Measurements from ENCODE around the gene NCLN. TPM values are rescaled to one million over a fixed set of nuclear protein-coding genes. Genes with fewer than 3 reads are reported as not detected.
"Not testable (repeated sequence)": the region's sequence is repeated elsewhere in the genome, so short reads cannot be mapped to it uniquely, and the experiment has no call there.

NCLN gene
- total RNA-seq, 1 experiment from 2014 or later: 31.4 TPM

DNA sequence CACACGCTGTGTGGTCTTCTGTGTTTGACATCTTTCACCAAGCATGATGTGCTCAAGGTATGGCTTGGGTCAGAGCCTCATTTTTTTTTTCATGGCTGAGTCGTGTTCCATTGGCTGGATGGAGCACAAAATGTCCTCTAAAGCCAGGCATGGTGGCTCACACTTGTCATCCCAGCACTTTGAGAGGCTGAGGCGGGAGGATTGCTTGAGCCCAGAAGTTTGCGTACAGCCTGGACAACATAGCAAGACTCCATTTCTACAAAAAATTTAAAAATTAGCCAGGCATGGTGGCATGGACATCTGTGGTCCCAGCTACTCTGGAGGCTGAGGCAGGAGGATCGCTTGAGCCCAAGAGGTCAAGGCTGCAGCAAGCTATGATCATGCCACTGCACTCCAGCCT lies 35.8 kb downstream of the NCLN start:
- DNase-seq (ENCODE audit: extremely low read depth, low read depth): not testable (repeated sequence)

DNA sequence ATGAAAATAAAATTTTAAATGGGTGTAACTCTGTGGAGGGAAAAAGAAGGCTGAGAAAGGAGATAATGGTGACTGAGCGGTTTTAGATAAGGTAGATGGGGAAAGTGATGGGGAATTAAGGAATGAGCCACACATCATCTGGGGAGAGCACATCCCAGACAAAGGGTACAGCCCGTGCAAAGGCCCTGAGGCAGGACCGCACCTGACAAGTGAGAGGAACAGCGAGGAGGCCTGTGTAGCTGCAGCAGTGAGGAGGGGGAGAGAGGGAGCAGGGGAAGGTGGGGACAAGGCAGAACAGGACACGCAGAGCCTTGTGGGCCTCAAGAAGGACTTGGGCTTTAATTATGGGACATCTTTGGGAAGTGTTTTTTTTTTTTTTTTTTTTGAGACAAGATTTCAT lies 37.0 kb downstream of the NCLN start:
- DNase-seq (ENCODE audit: extremely low read depth, low read depth): no peak

DNA sequence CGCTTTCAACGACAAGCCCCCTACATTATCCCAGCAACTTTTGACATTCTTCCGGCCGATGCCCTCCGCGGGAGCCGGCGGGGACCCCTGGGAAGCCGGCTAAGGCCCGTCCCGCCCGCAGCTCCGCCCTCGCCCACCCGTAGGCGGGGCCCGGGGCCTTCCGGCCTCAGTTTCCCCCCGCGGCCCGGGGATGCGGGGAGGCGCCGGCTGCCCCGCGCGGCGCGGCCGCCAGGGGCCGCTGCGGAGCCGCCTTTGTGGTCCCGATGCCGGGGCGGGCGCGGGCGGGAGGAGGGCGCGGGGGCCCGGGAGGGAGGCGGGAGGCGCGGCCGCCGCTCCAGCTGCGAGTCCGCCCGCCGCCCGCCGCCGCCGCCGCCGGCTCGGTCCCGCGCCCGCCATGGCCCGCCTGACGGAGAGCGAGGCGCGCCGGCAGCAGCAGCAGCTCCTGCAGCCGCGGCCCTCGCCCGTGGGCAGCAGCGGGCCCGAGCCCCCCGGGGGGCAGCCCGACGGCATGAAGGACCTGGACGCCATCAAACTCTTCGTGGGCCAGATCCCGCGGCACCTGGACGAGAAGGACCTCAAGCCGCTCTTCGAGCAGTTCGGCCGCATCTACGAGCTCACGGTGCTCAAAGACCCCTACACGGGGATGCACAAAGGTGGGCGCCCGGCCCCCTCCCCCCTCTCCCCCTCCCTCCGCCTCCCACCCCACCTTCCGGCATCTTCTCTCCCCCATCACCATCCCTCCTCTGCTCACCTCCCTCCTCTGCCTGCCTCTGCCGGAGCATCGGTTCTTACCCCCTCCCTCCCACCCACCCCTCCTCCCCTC lies 38.8 kb downstream of the NCLN start, which contains the start of gene CELF5:
TSS of gene CELF5 (plus strand) at position 316 of the 823 bp plus-strand sequence. CDS start at position 395, 79 bp downstream.
- DNase-seq (ENCODE audit: extremely low read depth, low read depth): peak; percentile 21

DNA sequence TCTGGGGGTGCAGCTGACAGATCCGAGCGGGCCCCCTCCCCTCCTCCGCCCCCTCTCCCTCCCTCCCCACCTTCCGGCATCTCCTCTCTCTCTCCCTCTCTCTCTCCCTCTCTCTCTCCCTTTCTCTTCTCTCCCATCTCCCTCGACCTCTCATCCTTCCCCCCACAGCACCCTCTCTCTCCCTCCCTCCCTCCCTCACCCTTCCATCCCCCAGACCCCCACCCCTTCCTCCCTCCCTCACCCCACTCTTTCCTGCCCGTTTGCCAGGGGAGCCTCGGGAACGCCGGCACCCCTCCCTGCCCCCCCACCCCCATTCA lies 39.4 kb downstream of the NCLN start:
- DNase-seq (ENCODE audit: extremely low read depth, low read depth): no peak

DNA sequence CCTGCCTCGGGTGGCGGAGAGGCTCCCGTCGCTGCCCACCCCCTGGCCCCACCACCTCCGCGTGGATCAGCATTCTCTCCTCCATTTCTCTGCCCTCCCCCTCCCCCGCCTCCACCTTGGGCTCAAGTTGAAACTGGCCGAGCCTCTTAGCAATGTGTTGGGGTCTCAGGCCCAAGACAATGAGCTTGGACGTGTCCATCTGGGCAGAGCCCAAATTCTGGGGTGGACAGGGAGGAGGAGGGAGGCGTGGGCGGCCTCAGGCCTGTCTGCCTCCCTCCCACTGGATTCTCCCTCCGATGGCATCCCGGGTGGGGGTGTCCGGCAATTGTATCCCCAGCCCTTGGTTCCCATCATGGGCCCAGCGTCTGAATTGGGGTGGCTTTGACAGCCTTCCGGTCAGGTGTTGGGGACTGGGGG lies 40.0 kb downstream of the NCLN start:
- DNase-seq (ENCODE audit: extremely low read depth, low read depth): no peak

DNA sequence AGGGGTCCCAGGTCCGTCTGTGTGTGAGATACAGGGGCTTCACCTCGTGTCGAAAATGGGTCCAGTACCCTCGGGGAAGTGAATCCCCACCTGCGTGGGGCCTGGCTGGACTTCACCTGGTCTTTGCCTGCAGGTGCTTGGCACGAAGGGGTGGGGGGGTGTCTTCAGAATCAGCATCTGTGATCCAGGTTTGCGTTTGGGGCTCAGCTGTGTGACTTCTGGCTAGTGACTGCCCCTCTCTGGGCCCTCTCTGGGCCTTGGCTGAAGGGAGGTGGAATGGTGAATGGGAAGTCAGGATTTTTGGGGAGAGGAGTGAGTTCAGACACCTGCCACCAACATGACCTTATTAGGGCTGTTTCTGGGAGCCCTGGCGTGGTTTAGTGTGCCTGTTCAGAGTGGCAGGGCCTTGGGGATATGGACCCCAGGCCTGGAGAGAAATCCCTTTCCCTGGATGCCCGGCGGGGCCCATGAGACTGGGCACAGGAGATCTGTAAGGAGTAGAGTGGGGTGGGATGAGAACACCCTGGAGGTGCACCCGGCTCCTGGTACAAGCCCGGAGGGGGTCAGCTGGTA lies 41.4 kb downstream of the NCLN start:
- no peak for DNase-seq (ENCODE audit: extremely low read depth, low read depth)

DNA sequence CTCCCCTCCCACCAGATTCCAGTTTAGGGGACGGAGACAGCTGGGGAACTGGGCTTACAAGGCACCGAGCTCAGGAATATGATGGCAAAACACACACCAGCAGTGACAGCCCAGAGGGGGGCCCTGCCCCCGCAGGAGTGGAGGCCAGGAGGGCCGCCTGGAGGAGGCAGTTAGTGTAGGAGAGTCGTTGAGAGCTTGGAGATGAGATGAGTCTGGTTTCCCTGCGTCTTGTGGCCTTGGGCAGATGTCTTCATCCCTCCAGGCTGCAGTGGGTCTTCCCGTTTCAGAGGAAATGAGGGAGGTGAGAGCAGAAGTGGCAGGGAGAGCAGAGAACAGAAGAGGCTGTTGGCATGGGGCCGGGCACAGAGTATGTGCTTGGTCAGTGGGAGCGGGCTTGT lies 43.6 kb downstream of the NCLN start:
- DNase-seq (ENCODE audit: extremely low read depth, low read depth): no peak

DNA sequence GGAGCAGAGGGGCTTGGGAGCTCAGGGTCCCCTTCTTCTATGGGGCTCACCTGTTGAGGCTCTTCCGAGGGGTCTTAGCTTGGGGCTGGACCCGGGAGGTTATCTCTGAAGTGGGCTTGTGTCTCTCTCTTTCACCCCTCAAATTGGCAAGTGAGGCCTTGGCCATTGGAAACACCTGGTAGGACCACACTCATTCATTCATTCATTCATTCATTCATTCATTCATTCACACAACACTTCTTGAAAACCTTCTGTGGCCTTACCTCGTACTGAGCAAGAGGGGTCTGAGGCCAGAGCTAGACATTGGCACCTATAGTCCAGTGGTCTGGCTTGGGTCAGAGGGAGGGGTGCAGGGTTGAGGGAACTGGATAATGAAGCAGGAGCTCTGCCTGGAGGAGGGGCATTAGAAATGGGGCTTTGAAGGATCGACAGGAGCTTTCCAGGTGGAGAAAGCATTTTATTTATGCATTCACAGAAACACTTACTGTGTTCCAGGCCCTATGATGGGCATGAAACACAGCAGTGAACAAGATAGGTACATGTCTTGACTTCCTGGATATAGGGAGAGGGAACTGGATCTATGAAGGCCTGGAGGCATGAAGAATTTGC lies 44.3 kb downstream of the NCLN start:
- DNase-seq (ENCODE audit: extremely low read depth, low read depth): no peak

DNA sequence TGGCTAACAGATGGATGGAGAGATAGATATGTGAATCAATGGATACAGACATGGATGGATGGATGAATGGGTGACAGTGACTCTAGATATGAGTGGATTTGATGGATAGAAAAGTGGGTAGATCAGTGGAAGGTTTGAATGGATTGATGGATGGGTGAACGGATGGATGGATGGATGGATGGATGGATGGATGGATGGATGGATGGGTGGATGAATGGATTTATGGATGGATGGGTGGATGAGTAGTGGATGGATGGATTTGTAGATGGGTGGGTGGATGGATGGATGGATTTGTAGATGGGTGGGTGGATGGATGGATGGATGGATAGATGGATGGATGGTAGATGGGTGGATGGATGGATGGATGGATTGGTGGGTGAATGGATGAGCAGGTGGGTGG lies 45.6 kb downstream of the NCLN start:
- no peak for DNase-seq (ENCODE audit: extremely low read depth, low read depth)

DNA sequence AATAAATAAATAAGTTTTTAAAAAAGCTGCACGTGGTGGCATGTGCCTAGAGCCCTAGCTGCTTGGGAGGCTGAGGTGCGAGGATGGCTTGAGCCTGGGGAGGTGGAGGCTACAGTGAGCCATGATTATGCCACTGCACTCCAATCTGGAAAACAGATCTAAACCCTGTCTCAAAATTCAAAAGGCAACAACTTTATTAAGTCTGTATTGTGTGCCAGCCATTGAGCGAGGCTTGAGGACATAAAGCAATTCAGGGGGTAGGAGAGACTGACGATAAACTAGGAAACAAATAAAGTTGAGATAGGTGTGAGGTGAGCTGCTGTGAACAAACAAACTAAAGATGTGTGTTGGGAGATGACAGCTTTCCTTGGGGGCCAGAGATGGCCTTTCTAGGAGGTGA lies 47.4 kb downstream of the NCLN start:
- no peak for DNase-seq (ENCODE audit: extremely low read depth, low read depth)

DNA sequence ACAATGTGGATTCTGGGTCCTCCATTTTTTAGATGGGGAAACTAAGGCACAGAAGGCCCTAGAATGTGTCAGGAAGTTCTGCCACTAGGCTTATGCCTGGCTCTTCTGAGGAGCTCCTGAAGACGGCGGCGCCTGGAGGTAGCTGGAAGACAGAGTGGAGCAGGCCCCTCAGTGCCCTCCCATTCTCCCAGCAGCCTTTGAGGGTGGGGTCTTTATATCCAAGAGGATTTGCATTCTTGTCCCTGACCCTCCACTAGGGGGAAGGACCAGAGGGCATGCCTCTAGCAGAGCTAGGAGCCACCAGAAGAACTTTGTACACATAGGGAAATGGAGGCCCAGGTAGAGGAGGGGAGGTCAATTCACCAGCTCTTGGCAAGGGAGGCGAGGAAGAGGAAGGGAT lies 48.1 kb downstream of the NCLN start:
- no peak for DNase-seq (ENCODE audit: extremely low read depth, low read depth)

DNA sequence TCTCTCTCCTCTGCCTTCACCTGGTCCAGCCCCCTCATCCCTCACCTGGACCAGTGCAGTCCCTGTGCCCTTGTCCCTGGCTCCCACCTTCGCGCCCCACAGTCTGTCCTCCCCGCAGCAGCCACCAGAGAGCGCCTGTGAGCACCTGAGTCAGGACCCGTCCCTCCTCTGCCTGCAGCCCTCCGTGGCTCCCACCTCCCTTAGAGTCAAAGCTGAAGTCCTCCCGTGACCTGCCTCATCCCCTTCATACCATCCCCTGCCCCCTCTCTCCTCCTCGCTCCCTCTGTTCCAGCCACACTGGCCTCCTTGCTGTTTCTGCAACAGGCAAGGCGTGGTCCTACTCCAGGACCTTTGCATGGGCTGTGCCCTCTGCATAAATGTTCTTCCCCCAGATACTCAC lies 49.1 kb downstream of the NCLN start:
- DNase-seq (ENCODE audit: extremely low read depth, low read depth): no peak

DNA sequence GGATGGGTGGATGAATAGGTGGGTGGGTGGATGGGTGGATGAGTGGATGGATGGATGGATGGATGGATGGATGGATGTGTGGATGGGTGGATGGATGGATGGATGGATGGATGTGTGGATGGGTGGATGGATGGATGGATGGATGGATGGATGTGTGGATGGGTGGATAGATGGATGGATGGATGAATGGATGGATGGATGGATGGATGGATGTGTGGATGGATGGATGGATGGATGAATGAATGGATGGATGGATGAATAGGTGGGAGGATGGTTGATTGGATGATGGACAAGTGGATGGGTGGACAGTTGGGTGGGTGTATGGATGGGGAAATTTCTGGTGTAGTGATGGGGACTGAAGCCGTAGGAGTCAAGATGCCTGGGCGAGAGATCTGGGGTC lies 49.9 kb downstream of the NCLN start:
- not testable (repeated sequence) for DNase-seq (ENCODE audit: extremely low read depth, low read depth)

DNA sequence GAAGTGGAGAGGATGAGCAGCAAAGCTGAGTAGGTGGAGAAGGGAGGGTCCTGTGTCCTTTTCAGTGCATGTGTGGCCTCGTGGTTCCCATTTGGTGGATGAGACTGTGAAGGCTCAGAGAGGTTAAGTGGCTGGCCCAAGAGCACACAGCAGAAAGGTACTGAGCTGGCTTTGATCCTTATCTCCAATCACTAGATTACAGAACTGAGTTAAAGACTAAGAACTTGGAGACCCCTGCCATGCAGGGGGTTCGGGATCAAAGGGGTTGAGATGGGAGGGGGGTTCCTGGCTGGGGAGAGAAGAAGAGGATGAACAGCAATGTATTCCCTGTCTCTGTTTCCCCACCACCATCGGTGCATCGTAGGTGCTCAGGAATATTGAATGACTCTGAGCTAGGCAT lies 50.5 kb downstream of the NCLN start:
- no peak for DNase-seq (ENCODE audit: extremely low read depth, low read depth)

DNA sequence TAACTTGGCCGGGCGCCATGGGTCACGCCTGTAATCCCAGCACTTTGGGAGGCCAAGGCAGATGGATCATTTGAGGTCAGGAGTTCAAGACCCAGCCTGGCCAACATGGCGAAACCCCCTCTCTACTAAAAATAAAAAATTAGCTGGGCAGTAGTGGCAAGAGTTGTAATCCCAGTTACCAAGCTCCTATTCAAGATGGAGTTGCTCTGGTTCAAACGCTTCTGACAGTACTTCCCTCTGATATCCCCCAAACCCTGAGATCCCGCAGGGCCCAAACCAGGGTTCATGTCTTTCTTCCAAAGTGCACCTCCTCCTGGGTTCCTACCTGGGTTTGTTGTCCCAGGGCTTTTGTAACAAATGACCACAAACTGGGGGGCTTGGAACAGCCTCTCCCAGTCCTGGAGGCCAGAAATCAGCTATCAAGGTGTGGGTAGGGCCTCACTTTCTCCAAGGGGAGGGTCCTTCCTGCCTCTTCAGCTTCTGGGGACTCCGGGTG lies 52.4 kb downstream of the NCLN start:
- DNase-seq (ENCODE audit: extremely low read depth, low read depth): no peak

DNA sequence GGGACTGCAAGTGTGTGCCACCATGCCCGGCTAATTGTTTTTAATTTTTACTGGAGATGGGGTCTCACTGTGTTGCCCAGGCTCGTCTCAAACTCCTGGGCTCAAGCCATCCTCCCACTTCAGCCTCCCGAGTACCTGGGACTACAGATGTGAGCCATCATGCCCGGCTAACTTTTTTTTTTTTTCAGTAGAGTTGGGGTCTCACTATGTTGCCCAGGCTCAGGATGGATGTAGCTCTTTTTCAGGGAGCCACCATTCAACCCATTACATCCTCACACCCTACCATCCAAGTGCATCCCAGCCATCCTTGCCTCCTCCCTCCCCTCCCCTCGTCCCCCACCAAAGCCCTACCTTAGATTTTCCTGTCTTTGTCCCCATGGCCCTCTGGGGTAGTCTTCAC lies 53.6 kb downstream of the NCLN start:
- DNase-seq (ENCODE audit: extremely low read depth, low read depth): no peak

DNA sequence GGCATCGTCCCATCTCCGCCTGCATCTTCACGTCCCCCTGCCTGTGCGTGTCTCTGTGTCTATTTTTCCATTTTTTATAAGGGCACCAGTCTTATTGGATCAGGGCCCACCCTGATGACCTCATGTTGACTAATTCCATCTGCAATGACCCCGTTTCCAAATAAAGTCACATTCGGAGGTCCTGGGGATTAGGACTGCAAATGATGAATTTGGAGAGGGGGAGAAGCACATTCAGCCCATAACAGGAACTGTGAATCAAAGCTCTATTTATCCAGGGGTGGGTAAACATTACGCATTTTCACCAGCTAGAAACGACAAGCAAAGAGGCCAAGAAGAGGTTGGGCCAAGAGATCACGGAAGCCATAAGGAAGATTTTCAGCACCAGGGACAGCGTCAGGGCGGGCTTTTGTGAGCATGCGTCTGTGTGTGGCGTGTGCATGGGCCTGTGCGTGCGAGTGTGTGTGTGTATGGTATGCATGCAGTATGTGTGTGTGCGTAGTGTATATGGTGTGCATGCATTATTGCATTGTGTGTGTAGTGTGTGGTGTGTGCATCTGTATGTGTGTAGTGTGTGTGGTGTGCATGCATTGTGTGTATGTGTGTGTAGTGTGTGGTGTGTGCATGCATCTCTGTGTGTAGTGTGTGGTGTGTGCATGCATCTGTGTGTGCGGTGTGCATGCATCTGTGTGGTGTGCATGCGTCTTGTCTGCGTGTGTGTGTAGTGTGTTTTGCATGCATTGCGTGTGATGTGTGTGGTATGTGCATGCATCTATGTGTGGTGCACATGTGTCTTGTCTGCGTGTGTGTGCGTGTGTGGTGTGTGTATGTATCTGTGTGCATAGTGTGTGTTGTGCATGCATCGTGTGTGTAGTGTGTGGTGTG lies 58.3 kb downstream of the NCLN start:
- peak; percentile 63 for DNase-seq (ENCODE audit: extremely low read depth, low read depth)

DNA sequence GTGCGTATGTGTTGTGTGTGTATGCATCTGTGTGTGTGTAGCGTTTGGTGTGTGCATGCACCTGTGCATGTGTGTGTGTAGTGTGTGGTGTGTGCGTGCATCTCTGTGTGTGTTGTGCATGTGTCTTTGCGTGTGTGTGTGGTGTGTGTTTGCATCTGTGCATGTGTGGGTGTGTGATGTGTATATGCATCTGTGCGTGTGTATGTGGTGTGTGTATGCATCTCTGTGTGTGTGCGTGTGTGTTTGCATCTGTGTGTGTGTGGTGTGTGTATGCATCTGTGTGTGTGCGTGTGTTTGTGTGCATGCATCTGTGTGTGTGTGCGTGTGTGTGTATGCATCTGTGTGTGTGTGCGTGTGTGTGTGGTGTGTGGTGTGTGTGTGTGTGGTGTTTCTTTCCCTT lies 59.3 kb downstream of the NCLN start:
- DNase-seq (ENCODE audit: extremely low read depth, low read depth): no peak

DNA sequence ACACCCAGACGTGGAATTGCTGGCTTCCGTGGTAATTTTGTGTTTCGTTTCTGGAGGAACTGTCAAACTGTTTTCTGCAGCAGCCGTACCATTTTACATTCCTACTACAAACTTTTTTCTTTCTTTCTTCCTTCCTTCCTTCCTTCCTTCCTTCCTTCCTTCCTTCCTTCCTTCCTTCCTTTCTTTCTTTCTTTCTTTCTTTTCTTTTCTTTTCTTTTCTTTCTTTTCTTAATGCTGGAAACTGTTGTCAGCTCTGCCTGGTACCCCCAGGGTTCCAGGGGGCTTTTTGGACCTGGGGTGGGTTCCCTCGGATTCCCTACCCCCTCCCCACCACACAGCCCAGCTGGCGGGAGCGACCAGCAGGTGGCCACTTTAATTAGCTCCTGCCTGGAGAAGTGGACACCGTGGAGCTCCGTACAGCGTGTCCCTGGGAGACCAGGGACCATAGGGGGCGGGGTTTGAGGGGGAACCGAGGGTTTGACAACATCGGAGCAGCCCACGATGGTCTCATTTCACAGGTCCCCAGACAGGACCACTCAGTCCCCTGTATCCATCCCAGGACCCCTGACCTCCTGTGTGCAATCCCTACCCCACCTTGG lies 63.1 kb downstream of the NCLN start:
- DNase-seq (ENCODE audit: extremely low read depth, low read depth): no peak

DNA sequence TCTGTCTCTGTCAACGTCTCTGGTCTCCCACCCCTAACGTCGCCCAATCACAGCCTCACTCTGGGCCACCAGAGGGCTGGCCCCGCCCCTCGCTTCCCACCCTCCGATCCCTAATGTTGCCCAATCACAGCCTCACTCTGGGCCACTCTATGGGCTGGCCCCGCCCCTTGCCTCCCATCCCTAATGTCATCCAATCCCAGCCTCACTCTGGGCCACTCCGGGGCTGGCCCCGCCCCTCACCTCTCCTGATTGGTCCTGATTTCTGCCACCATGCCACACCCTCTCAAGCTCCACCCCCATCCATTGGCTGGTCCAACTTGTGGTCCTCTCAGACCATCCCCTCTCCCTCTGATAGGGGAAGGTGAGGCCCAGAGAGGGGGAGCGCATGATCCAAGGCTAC lies 63.7 kb downstream of the NCLN start:
- DNase-seq (ENCODE audit: extremely low read depth, low read depth): no peak

DNA sequence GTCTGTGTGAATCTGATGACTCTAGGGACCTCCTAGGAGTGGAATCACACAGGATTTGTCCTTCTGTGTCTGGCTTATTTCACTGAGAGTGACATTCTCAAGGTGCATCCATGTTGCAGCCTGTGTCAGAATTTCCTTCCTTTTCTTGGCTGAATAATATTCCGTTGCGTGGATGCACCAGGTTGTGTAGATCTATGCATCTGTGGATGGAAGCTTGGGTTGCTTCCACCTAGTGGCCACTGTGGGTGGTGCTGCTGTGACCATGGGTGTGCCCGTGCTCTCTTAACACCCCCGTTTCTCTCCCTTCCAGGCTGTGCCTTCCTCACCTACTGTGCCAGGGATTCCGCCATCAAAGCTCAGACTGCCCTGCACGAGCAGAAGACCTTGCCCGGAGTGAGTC lies 64.9 kb downstream of the NCLN start:
- DNase-seq (ENCODE audit: extremely low read depth, low read depth): no peak

Data from NCI-H460 (cell line).